Tibial nerve (tissue), 4 donors: ENCODE data around the gene ATF4. TPM values are rescaled to one million over a fixed set of nuclear protein-coding genes. Genes with fewer than 3 reads are reported as not detected.

ENCODE experiments used
- DNase-seq, 2 donors: peaks; one replicate each; pipeline ENCODE4 v3.0.0-alpha.2; 2019; ENCODE audit warnings: low spot score in 2 of 2
- H3K27ac ChIP-seq, 4 donors: fragments of 200-600 bp; sonication (generic) in 3 of 4; one replicate each; pipeline ENCODE4 v1.5.1; 2017 to 2019; ENCODE audit warnings: mild to moderate bottlenecking in 1 of 4
- H3K27me3 ChIP-seq, 2 donors: fragments of 200-600 bp; sonication (generic) in 1 of 2; one replicate each; pipeline versions ENCODE4 v1.5.1 to v1.6.0; 2017 to 2019
- H3K36me3 ChIP-seq, 3 donors: fragments of 200-600 bp; sonication (generic); one replicate each; pipeline ENCODE4 v1.5.1; 2018 to 2019
- H3K4me1 ChIP-seq, 4 donors: fragments of 200-600 bp; sonication (generic) in 3 of 4; one replicate each; pipeline ENCODE4 v1.5.1; 2017 to 2019
- H3K4me3 ChIP-seq, 4 donors: fragments of 200-600 bp; sonication (generic) in 3 of 4; one replicate each; pipeline ENCODE4 v1.5.1; 2017 to 2019; ENCODE audit warnings: mild to moderate bottlenecking in 1 of 4, moderate library complexity in 1 of 4
- H3K9me3 ChIP-seq, 4 donors: fragments of 200-600 bp; sonication (generic) in 3 of 4; one replicate each; pipeline ENCODE4 v1.5.1; 2017 to 2019
- EP300 ChIP-seq, 2 donors: sonication (generic); formaldehyde crosslinking; IDR thresholded peaks; one replicate each; pipeline ENCODE4 v1.6.1; 2017; ENCODE audit warnings: antibody characterized with exemption in 2 of 2, mild to moderate bottlenecking in 1 of 2
- POLR2A ChIP-seq, 2 donors: fragments of 450-650 bp; IDR thresholded peaks; one replicate each; pipeline ENCODE4 v1.6.1; 2017; ENCODE audit warnings: antibody characterized with exemption in 2 of 2, mild to moderate bottlenecking in 2 of 2, moderate library complexity in 2 of 2
- WGBS, 2 donors: methylation state at CpG; one replicate each; pipeline ENCODE4 v1.1.5; 2018; 5-methylcytosine and 5-hydroxymethylcytosine counted together
- total RNA-seq, 4 donors: library from RNA; depleted of rRNA; stranded (reverse); fragments of >200 nt; gene quantifications; one replicate each; pipeline ENCODE4 v1.1.0, GENCODE V29; 2016
- TF ChIP-seq, protein P1 (sequence below), 5 experiments: fragments of 200-600 bp in 3 of 5; fragments of 450-650 bp in 2 of 5; sonication (generic) in 3 of 5; IDR thresholded peaks; one replicate each; pipeline ENCODE4 v1.5.1; 2016 to 2019; ENCODE audit warnings: antibody characterized with exemption in 5 of 5, mild to moderate bottlenecking in 3 of 5, moderate library complexity in 2 of 5

The ATF4 gene
- total RNA-seq, 4 donors from 2014 or later: 347 to 405 (median 390) TPM

DNA sequence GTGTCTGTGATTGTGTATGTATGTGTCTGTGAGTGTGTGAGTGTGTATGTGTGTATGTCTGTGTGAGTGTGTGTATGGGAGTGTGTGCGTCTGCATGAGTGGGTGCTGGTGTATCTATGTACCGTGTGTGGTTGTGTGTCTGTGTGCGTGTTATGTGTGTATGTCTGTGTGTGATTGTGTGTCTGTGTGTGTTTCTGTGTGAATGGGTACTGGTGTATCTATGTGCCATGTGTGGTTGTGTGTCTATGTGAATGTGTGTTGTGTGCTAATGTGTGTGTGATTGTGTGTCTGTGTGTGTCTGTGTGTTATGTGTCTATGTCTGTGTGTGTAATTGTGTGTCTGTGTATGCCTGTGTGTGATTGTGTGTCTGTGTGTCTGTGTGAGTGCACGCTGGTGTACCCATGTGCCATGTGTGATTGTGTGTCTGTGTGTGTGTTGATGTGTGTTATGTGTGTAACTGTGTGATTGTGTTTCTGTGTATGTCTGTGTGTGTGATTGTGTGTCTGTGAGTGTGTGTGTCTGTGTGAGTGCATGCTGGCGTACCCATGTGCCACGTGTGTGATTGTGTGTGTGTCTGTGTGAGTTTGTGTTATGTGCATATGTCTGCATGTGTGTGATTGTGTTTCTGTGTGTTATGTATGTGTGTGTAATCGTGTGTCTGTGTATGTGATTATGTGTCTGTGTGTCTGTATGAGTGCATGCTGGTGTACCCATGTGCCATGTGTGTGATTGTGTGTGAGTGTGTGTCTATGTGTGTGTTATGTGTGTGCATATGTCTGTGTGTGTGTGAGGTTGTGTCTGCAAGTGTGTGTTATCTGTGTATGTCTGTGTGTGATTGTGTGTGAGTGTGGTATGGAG, 43.4 kb downstream of the ATF4 start:
- Histone ChIP-seq H3K9me3 (no peaks in the 10 kb centered on the region), H3K27ac (no peak overlapping the region), H3K4me1 (peaks cover 0 to 11% (median 0%) of the 10 kb centered on the region in 4 donors), H3K36me3 (no peaks in the 10 kb centered on the region), H3K27me3 (peaks cover 0 to 20% of the 10 kb centered on the region in 2 donors), H3K4me3 (no peak overlapping the region)
- TF ChIP-seq, protein P1, sequence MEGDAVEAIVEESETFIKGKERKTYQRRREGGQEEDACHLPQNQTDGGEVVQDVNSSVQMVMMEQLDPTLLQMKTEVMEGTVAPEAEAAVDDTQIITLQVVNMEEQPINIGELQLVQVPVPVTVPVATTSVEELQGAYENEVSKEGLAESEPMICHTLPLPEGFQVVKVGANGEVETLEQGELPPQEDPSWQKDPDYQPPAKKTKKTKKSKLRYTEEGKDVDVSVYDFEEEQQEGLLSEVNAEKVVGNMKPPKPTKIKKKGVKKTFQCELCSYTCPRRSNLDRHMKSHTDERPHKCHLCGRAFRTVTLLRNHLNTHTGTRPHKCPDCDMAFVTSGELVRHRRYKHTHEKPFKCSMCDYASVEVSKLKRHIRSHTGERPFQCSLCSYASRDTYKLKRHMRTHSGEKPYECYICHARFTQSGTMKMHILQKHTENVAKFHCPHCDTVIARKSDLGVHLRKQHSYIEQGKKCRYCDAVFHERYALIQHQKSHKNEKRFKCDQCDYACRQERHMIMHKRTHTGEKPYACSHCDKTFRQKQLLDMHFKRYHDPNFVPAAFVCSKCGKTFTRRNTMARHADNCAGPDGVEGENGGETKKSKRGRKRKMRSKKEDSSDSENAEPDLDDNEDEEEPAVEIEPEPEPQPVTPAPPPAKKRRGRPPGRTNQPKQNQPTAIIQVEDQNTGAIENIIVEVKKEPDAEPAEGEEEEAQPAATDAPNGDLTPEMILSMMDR (IDR thresholded peaks at IDR 0.05): no peak
- no peak for TF ChIP-seq POLR2A (IDR thresholded peaks at IDR 0.05)
- TF ChIP-seq EP300 (IDR thresholded peaks at IDR 0.05): no peak
- no peak for DNase-seq
- 84 to 91% methylated on average over 7 of the region's 7 CpGs for WGBS, 2 donors

DNA sequence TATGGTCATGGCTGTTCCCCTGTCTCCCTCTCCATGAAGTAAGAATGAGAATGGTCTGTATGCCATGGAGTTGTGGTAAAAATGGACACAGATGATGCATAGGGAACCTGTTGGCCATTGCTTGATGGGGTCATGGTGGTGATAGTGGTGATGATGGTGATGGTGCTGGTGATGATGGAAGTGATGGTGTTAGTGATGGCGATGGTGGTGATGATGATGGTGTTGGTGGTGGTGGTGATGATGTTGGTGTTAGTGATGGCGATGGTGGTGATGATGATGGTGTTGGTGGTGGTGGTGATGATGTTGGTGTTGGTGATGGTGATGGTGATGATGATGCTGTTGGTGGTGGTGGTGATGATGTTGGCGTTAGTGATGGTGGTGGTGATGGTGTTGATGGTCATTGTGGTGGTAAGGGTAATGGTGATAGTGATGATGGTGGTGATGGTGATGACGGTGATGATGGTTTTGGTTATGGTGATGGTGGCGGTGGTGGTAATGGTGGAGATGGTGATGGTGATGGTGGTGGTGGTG, 45.1 kb downstream of the ATF4 start:
- H3K4me3 ChIP-seq: no peak overlapping the region
- H3K36me3 ChIP-seq: no peaks in the 10 kb centered on the region
- no peak for DNase-seq
- H3K9me3 ChIP-seq: no peaks in the 10 kb centered on the region
- H3K4me1 ChIP-seq: no peaks in the 10 kb centered on the region
- WGBS, 2 donors: 93 to 94% methylated on average over 5 of the region's 5 CpGs
- H3K27me3 ChIP-seq: peaks cover 0 to 3% of the 10 kb centered on the region in 2 donors
- no peak overlapping the region for H3K27ac ChIP-seq
- no peak for TF ChIP-seq POLR2A (IDR thresholded peaks at IDR 0.05)
- TF ChIP-seq, protein P1 (IDR thresholded peaks at IDR 0.05): no peak
- no peak for TF ChIP-seq EP300 (IDR thresholded peaks at IDR 0.05)

DNA sequence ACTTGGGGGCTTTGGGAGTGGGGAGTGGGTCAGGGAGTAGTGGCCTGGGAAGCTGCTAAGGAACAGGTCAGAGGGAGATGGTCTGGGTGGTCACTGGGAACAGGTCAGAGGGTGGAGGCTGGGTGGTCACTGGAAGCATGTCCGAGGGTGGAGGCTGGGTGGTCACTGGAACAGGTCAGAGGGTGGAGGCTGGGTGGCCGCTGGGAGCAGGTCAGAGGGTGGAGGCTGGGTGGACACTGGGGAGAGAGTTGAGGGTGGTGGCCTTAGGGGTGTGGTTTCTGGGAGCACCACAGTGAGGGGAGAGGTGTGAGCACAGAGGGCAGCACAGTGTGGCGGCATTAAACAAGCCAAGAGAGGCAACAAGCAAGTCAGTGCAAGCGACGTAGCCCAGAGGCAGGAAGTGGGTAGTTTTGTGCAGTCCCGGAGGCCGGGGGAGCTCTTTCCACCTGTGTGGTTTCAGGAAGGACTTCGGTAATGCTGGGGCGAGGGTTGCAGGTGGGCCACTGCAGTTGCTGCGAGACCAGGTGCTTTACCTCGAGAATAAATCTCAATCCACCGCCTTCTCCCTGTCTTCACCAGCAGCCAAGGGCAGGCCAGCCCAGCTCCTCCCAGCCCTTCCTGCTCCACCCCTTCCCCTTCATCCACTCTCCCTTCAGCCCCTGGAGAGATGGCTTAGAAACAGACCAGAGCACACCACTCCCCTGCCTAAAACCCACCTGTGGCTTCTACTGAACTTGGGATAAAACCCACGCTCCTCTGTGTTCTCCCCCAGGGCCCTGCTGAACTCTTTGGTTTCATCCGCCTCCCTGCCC, 47.0 kb downstream of the ATF4 start:
- Histone ChIP-seq H3K4me1 (no peaks in the 10 kb centered on the region), H3K27ac (no peak overlapping the region), H3K9me3 (no peaks in the 10 kb centered on the region), H3K27me3 (no peaks in the 10 kb centered on the region), H3K4me3 (no peak overlapping the region), H3K36me3 (no peaks in the 10 kb centered on the region)
- WGBS, 2 donors: 52 to 55% methylated on average over 14 of the region's 14 CpGs
- no peak for DNase-seq
- TF ChIP-seq POLR2A (IDR thresholded peaks at IDR 0.05): no peak
- TF ChIP-seq, protein P1 (IDR thresholded peaks at IDR 0.05): no peak

DNA sequence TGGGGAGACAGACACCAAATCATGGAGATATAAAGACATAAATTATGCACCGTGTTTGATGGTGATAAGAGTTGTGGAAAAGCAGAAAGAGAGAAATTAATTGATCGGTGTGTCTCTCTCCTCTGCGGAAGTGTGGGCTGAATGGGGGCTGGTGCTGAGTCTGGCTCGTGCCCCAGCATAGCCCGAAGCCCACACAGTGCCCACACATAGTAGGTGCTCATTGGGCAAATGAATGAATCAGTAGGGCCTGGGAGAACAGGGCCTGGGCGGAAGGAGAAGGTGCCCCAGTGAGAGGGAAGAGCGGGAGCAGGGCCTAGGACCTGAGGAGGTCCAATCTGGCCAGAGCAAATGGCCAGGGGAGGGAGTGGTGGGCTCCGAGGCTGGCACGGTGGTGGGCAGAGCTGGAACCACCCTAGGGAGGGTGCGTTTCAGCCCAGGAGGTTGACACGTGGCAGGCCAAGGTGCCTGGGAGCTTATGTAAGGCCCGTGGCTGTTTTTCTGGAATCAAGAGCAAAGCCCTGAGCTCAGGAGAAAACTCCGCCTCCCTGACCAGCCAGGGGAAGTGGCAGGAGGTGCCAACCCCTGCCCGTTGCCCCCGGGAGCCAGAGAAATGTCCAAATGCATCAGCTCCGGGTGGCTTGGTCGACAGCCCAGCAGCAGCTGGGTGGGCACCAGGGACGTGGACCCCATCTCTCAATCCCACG, 48.1 kb downstream of the ATF4 start:
- Histone ChIP-seq H3K9me3 (no peaks in the 10 kb centered on the region), H3K27me3 (no peaks in the 10 kb centered on the region), H3K4me3 (no peak overlapping the region), H3K27ac (no peak overlapping the region), H3K36me3 (no peaks in the 10 kb centered on the region), H3K4me1 (no peaks in the 10 kb centered on the region)
- DNase-seq: no peak
- TF ChIP-seq EP300 (IDR thresholded peaks at IDR 0.05): no peak
- no peak for TF ChIP-seq POLR2A (IDR thresholded peaks at IDR 0.05)
- TF ChIP-seq, protein P1 (IDR thresholded peaks at IDR 0.05): no peak
- WGBS, 2 donors: 68 to 74% methylated on average over 17 to 18 of the region's 19 CpGs
